Spinal cord (tissue), 10 donors: ENCODE results near the gene ANGPTL2. TPM values are rescaled to one million over a fixed set of nuclear protein-coding genes. Genes with fewer than 3 reads are reported as not detected.

Experiments used
- DNase-seq, 6 donors: peaks; one replicate each; pipeline versions ENCODE4 v3.0.0 to v3.0.0-alpha.2; 2013 to 2015; ENCODE audit warnings: low spot score in 6 of 6, low read depth in 4 of 6
- H3K27ac ChIP-seq: one replicate; pipeline ENCODE4 v1.5.1; 2013; ENCODE audit warnings: low read depth, low read length, control low read depth
- H3K27me3 ChIP-seq: one replicate; pipeline ENCODE4 v1.6.1; 2013; ENCODE audit warnings: low read length; ENCODE audit not compliant: control insufficient read depth, insufficient read depth
- H3K36me3 ChIP-seq: one replicate; pipeline ENCODE4 v1.6.1; 2013; ENCODE audit warnings: low read length; ENCODE audit not compliant: control insufficient read depth, insufficient read depth
- H3K4me1 ChIP-seq: one replicate; pipeline ENCODE4 v1.6.1; 2013; ENCODE audit warnings: low read length; ENCODE audit not compliant: control insufficient read depth, insufficient read depth
- H3K4me3 ChIP-seq: one replicate; pipeline ENCODE4 v1.5.1; 2013; ENCODE audit warnings: low read depth, low read length, control low read depth
- H3K9me3 ChIP-seq: one replicate; pipeline ENCODE4 v1.6.1; 2013; ENCODE audit warnings: low read length; ENCODE audit not compliant: control insufficient read depth, insufficient read depth
- WGBS: methylation state at CpG from one replicate; pipeline ENCODE4 v1.1.5; 2013; ENCODE audit warnings: missing lambda C conversion rate; ENCODE audit not compliant: insufficient coverage; 5-methylcytosine and 5-hydroxymethylcytosine counted together
- polyA plus RNA-seq, 2 donors: library from polyadenylated mRNA; unstranded; fragments of 120-200 nt; gene quantifications; one replicate each; pipeline ENCODE4 v1.2.1, GENCODE V29; 2013; ENCODE audit not compliant: insufficient read length in 2 of 2
- total RNA-seq, 2 donors: library from RNA; depleted of rRNA in 1 of 2; stranded (reverse); fragments of 120-200 nt in 1 of 2; fragments of >200 nt in 1 of 2; gene quantifications; one replicate each; pipeline versions ENCODE4 v1.2.3 to v1.2.4, GENCODE V29; 2013 to 2014
- donor health status: healthy.

ANGPTL2 gene
- total and polyA plus RNA-seq, 4 donors: 22.1 to 58.5 (median 46.4) TPM

DNA sequence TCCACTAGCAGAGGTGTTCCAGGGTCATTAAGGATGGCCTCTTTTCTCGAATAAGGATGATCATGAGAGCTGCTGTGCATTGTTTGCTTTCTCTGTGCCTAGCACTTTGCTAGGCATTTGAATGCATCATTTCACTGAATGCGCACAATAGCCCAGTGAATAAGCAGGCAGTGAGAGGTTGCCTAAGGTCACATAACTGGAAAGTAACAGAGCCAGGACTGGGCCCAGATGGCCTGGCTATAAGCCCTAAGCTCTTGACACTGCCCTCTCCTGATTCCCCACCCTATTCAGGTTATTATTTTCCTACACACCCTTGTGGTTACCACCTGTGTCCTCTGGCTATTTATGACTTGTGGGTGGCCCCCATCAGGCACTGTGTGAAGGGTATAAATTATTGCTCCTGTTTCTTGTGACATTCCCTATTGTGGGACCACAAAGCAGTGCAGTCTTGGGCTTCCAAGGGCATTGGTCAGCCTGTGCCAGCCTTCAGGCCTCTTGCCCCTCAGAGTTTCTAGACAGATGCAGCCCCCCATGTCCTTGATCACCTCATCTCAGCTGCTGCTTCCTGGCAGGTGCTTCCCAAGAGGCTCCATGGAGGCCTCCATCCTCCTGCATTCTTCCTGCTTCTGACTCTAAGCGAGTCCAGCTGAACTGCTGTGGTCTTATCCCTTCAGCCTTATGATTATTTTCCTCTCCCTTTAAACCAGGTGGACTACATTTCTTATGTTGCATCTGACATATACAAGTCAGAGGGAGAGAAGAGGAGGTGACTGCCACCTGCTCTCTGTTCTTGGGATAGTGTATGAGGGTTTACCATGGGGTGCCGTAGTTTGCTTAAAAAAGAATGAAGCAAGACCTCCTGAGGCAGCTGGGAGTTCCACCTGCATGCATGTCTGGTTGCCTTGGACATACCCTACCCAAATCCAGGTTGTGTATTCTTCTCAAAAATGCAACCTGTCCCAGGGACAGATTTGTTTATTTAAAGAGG, 47.6 kb downstream of the ANGPTL2 start:
- peak in 1 of 6 donors; percentile 40 for DNase-seq
- Histone ChIP-seq H3K27ac (peak overlapping the region; percentile 25), H3K27me3 (no peaks in the 10 kb centered on the region), H3K4me1 (peaks cover 20% of the 10 kb centered on the region), H3K4me3 (no peak overlapping the region), H3K9me3 (peaks cover 6% of the 10 kb centered on the region), H3K36me3 (no peaks in the 10 kb centered on the region)
- WGBS: 49% methylated on average over 3 of the region's 4 CpGs

GRCh38 chr9:127067603-127068220, 54.7 kb downstream of the ANGPTL2 start:
- H3K9me3 ChIP-seq: peaks cover 6% of the 10 kb centered on the region
- DNase-seq: no peak
- H3K36me3 ChIP-seq: peaks cover 7% of the 10 kb centered on the region
- no peak overlapping the region for H3K27ac ChIP-seq
- H3K27me3 ChIP-seq: no peaks in the 10 kb centered on the region
- H3K4me1 ChIP-seq: no peaks in the 10 kb centered on the region
- WGBS: 82% methylated on average over 3 of the region's 5 CpGs
- H3K4me3 ChIP-seq: no peak overlapping the region

GRCh38 chr9:127066851-127067136, 55.6 kb downstream of the ANGPTL2 start:
- DNase-seq: no peak
- Histone ChIP-seq H3K27me3 (no peaks in the 10 kb centered on the region), H3K9me3 (peaks cover 5% of the 10 kb centered on the region), H3K4me3 (no peak overlapping the region), H3K36me3 (peaks cover 7% of the 10 kb centered on the region), H3K4me1 (no peaks in the 10 kb centered on the region), H3K27ac (no peak overlapping the region)
- WGBS: no CpG with 5 or more reads among the region's 2 CpGs

GRCh38 chr9:127066060-127066850, 56.2 kb downstream of the ANGPTL2 start:
- H3K4me3 ChIP-seq: no peak overlapping the region
- DNase-seq: no peak
- no peak overlapping the region for H3K27ac ChIP-seq
- H3K9me3 ChIP-seq: peaks cover under 1% of the 10 kb centered on the region
- no peaks in the 10 kb centered on the region for H3K27me3 ChIP-seq
- H3K36me3 ChIP-seq: peaks cover 7% of the 10 kb centered on the region
- WGBS: 94% methylated on average over 6 of the region's 9 CpGs
- no peaks in the 10 kb centered on the region for H3K4me1 ChIP-seq

GRCh38 chr9:127065592-127065991, 56.8 kb downstream of the ANGPTL2 start:
- Histone ChIP-seq H3K27ac (no peak overlapping the region), H3K9me3 (no peaks in the 10 kb centered on the region), H3K4me1 (no peaks in the 10 kb centered on the region), H3K4me3 (no peak overlapping the region), H3K27me3 (no peaks in the 10 kb centered on the region), H3K36me3 (peaks cover 7% of the 10 kb centered on the region)
- 100% methylated on average over 1 of the region's 1 CpG for WGBS
- DNase-seq: no peak

GRCh38 chr9:127064335-127064734, 58.1 kb downstream of the ANGPTL2 start:
- no peak for DNase-seq
- Histone ChIP-seq H3K4me1 (peaks cover 3% of the 10 kb centered on the region), H3K36me3 (peaks cover 6% of the 10 kb centered on the region), H3K27me3 (no peaks in the 10 kb centered on the region), H3K9me3 (no peaks in the 10 kb centered on the region), H3K4me3 (no peak overlapping the region), H3K27ac (no peak overlapping the region)
- 83% methylated on average over 1 of the region's 2 CpGs for WGBS

- no peaks in the 10 kb centered on the region for H3K9me3 ChIP-seq
- WGBS: 94% methylated on average over 2 of the region's 3 CpGs
- peaks cover 7% of the 10 kb centered on the region for H3K36me3 ChIP-seq
- no peak for DNase-seq
- H3K4me3 ChIP-seq: no peak overlapping the region
- no peaks in the 10 kb centered on the region for H3K27me3 ChIP-seq
- H3K27ac ChIP-seq: no peak overlapping the region
- peaks cover 19% of the 10 kb centered on the region for H3K4me1 ChIP-seq
Measured at GRCh38 chr9:127061411-127061810, 61.0 kb downstream of the ANGPTL2 start.

DNA sequence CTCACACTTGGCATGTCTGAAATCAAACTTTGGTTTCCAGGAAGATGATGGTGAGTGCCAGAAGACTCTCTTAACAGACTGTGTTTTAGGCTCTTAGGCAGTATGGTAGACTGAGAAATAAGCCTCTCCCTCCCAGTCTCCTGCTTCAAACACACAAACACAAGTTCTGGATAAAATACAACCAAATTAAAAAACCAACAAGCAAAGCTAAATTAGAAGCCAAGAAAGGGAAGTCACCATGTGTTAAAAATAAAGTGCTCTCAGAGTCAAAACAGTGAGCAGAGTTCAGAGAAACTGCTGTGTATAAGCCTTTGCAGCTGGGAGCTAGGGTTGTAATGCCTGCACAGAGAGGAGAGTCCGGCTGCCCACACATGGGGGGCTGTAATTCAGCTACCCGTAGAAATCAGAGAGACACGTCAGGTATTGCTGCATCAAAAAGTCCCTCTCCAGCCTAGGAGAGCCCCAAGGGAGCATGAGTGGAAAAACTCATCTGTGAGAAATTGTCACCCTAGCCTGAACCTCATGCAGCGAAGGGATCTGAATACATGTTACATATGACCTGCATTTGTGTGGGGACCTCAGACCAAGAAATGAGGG, 62.6 kb downstream of the ANGPTL2 start:
- H3K36me3 ChIP-seq: peaks cover 5% of the 10 kb centered on the region
- H3K27me3 ChIP-seq: no peaks in the 10 kb centered on the region
- peak in 1 of 6 donors; percentile 90 for DNase-seq
- no peaks in the 10 kb centered on the region for H3K9me3 ChIP-seq
- no peak overlapping the region for H3K4me3 ChIP-seq
- peaks cover 23% of the 10 kb centered on the region for H3K4me1 ChIP-seq
- WGBS: 92% methylated on average over 2 of the region's 4 CpGs
- no peak overlapping the region for H3K27ac ChIP-seq

GRCh38 chr9:127059030-127059429, 63.4 kb downstream of the ANGPTL2 start:
- H3K4me1 ChIP-seq: peaks cover 30% of the 10 kb centered on the region
- H3K4me3 ChIP-seq: no peak overlapping the region
- no peaks in the 10 kb centered on the region for H3K9me3 ChIP-seq
- peaks cover 6% of the 10 kb centered on the region for H3K36me3 ChIP-seq
- WGBS: 100% methylated on average over 1 of the region's 2 CpGs
- DNase-seq: no peak
- no peak overlapping the region for H3K27ac ChIP-seq
- H3K27me3 ChIP-seq: no peaks in the 10 kb centered on the region
